ENCODE measurements around the gene SASH1. TPM values are rescaled to one million over a fixed set of nuclear protein-coding genes. Genes with fewer than 3 reads are reported as not detected.

The SASH1 gene
- total RNA-seq, 1 experiment from 2014 or later = 11.7 TPM

DNA sequence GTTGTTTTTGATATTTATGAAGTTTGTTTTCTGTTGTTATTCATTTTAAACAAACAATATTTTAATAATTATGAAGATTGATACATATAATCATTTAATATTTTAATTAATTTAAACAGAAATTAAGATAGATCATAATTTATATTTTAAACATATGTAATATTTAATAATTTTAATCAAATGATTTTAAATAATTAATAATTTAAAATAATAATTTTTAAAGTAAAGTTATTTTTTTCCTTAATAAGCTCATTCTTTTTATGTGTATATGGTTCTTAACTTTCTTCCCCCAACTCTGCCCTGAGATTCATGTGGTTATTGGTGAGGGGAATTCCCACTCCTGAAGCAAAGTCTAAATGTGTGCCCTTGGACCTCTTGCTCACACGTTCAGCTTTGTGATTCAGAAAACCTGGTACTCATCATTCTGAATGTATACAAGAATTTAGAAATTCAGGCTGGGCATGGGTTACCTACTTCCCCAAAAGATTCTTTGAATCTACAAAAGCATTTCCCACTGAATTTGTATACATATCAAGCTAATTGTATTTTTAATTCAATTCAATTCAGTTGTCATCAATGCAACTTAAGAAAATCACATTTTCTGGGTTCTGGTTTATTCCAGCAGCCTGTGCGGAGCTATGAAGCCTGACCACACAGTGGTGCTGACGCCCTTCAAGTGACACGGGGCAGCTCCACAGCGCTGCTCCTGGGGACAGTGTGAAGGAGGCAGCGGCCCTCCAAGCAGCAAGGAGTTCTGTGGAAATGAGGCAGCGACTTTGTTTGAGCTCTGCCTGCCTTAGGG is 235.2 kb downstream of the SASH1 start:
- no peak overlapping the region for H3K9ac ChIP-seq (ENCODE audit: low read length)
- ChIA-PET CTCF (interaction anchor here (0.6 to 2.5 kb wide), 34 partner anchors 9 to 1141 kb away, joined by 3 to 37 read pairs (median 4); no protein-coding TSS in a partner anchor), POLR2A (interaction anchor here (1.1 kb wide), 1 partner anchor 854 kb away, joined by 3 read pairs; no protein-coding TSS in a partner anchor), RAD21 (ENCODE audit: low non-redundant PET in 1 of 2, low total read pairs in 2 of 2, uncharacterized antibody in 2 of 2, unreplicated experiment in 2 of 2) (interaction anchor here (0.6 to 1.2 kb wide), 6 partner anchors 18 to 854 kb away, joined by 3 to 8 read pairs (median 3); no protein-coding TSS in a partner anchor)
- H3K9me3 ChIP-seq (ENCODE audit: control insufficient read depth in 1 of 2, insufficient read depth in 1 of 2, low read depth in 1 of 2, low read length in 2 of 2) = no peaks in the 10 kb centered on the region
- H3K27ac ChIP-seq (ENCODE audit: low read depth, low read length) = no peak overlapping the region
- no peak overlapping the region for H3K4me3 ChIP-seq (replicated peaks in 1 of 2; ENCODE audit: low read depth in 1 of 2, low read length in 2 of 2)
- H2AFZ ChIP-seq (ENCODE audit: low read depth, low read length, poor library complexity, severe bottlenecking) = peak overlapping the region; percentile 91
- no TSS peak for BruUV-seq (replicated peaks)
- peak overlapping the region; percentile 30; the same call in 1 of the 2 replicates for H3K4me2 ChIP-seq (ENCODE audit: low read length)
- H3K4me1 ChIP-seq (ENCODE audit: control insufficient read depth in 1 of 2, insufficient read depth in 2 of 2, low read length in 2 of 2) = peaks cover 0 to 7% of the 10 kb centered on the region in 2 experiments; a peak in 1 of 4 replicates
- H3K27me3 ChIP-seq (ENCODE audit: insufficient read depth, low read length) = 0 out of 2 replicates have a peak, but pooled peaks cover 5% of the 10 kb centered on the region
- H3K79me2 ChIP-seq (ENCODE audit: insufficient read depth, low read length) = no peaks in the 10 kb centered on the region
- intact Hi-C loops (cut with micrococcal nuclease) = loop anchor here (1.0 to 10.0 kb wide), 4 partner anchors 370 to 937 kb away; no protein-coding TSS in a partner anchor
- H3K9me2 ChIP-seq (ENCODE audit: insufficient read depth) = no peaks in the 10 kb centered on the region
- DNase-seq (ENCODE audit: low read depth, low spot score) = peak; percentile 74
- no peaks in the 10 kb centered on the region for H4K20me1 ChIP-seq (ENCODE audit: insufficient read depth)
- H3K36me3 ChIP-seq (ENCODE audit: control insufficient read depth in 1 of 2, insufficient read depth in 2 of 2, low read length in 2 of 2) = no peaks in the 10 kb centered on the region
- TF ChIP-seq, protein P1, sequence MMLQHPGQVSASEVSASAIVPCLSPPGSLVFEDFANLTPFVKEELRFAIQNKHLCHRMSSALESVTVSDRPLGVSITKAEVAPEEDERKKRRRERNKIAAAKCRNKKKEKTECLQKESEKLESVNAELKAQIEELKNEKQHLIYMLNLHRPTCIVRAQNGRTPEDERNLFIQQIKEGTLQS (IDR thresholded peaks at IDR 0.05) = no peak
- TF ChIP-seq ELF1 (IDR thresholded peaks at IDR 0.05; ENCODE audit: borderline replicate concordance, low read depth) (no peak), SRF (IDR thresholded peaks at IDR 0.05; ENCODE audit: low read depth) (no peak), CEBPB (IDR thresholded peaks at IDR 0.05; ENCODE audit: low read depth) (no peak), EGR1 (IDR thresholded peaks at IDR 0.05; ENCODE audit: low read depth) (no peak), YY1 (IDR thresholded peaks at IDR 0.05; ENCODE audit: extremely low read depth, insufficient replicate concordance, low read depth, low read length) (peak; percentile 41), POLR2A (IDR thresholded peaks at IDR 0.05; ENCODE audit: borderline replicate concordance, extremely low read depth, insufficient read depth, insufficient read length) (no peak), CBX3 (IDR thresholded peaks at IDR 0.05; ENCODE audit: low read depth) (no peak), RAD21 (IDR thresholded peaks at IDR 0.05; ENCODE audit: low read depth) (peak; percentile 98), SIN3A (IDR thresholded peaks at IDR 0.05; ENCODE audit: low read depth) (no peak)
- TF ChIP-seq, protein P2, sequence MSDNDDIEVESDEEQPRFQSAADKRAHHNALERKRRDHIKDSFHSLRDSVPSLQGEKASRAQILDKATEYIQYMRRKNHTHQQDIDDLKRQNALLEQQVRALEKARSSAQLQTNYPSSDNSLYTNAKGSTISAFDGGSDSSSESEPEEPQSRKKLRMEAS (IDR thresholded peaks at IDR 0.05) = no peak; the same call in 1 of the 2 replicates
- TF ChIP-seq, protein P3, sequence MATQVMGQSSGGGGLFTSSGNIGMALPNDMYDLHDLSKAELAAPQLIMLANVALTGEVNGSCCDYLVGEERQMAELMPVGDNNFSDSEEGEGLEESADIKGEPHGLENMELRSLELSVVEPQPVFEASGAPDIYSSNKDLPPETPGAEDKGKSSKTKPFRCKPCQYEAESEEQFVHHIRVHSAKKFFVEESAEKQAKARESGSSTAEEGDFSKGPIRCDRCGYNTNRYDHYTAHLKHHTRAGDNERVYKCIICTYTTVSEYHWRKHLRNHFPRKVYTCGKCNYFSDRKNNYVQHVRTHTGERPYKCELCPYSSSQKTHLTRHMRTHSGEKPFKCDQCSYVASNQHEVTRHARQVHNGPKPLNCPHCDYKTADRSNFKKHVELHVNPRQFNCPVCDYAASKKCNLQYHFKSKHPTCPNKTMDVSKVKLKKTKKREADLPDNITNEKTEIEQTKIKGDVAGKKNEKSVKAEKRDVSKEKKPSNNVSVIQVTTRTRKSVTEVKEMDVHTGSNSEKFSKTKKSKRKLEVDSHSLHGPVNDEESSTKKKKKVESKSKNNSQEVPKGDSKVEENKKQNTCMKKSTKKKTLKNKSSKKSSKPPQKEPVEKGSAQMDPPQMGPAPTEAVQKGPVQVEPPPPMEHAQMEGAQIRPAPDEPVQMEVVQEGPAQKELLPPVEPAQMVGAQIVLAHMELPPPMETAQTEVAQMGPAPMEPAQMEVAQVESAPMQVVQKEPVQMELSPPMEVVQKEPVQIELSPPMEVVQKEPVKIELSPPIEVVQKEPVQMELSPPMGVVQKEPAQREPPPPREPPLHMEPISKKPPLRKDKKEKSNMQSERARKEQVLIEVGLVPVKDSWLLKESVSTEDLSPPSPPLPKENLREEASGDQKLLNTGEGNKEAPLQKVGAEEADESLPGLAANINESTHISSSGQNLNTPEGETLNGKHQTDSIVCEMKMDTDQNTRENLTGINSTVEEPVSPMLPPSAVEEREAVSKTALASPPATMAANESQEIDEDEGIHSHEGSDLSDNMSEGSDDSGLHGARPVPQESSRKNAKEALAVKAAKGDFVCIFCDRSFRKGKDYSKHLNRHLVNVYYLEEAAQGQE (IDR thresholded peaks at IDR 0.05; ENCODE audit: low read depth) = no peak
- TF ChIP-seq, protein P4, sequence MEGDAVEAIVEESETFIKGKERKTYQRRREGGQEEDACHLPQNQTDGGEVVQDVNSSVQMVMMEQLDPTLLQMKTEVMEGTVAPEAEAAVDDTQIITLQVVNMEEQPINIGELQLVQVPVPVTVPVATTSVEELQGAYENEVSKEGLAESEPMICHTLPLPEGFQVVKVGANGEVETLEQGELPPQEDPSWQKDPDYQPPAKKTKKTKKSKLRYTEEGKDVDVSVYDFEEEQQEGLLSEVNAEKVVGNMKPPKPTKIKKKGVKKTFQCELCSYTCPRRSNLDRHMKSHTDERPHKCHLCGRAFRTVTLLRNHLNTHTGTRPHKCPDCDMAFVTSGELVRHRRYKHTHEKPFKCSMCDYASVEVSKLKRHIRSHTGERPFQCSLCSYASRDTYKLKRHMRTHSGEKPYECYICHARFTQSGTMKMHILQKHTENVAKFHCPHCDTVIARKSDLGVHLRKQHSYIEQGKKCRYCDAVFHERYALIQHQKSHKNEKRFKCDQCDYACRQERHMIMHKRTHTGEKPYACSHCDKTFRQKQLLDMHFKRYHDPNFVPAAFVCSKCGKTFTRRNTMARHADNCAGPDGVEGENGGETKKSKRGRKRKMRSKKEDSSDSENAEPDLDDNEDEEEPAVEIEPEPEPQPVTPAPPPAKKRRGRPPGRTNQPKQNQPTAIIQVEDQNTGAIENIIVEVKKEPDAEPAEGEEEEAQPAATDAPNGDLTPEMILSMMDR (IDR thresholded peaks at IDR 0.05 in 2 of 3, conservative IDR thresholded peaks at IDR 0.05 in 1 of 3; ENCODE audit: borderline replicate concordance in 1 of 3, insufficient read depth in 1 of 3, low read depth in 2 of 3, low read length in 2 of 3) = peak; percentile 92 to 99 (median 98)
- ATAC-seq = peak; percentile 100
